Activated CD4-positive, CD25-positive, alpha-beta regulatory T cell treated with anti-CD3 and anti-CD28 coated beads, Interleukin-2, amount 50 U/mL, for 72 hours (primary cell): ENCODE results near the gene FBXL4.

Experiments used
- DNase-seq: peaks from one replicate; pipeline ENCODE4 v3.0.0; 2021

The FBXL4 gene

DNA sequence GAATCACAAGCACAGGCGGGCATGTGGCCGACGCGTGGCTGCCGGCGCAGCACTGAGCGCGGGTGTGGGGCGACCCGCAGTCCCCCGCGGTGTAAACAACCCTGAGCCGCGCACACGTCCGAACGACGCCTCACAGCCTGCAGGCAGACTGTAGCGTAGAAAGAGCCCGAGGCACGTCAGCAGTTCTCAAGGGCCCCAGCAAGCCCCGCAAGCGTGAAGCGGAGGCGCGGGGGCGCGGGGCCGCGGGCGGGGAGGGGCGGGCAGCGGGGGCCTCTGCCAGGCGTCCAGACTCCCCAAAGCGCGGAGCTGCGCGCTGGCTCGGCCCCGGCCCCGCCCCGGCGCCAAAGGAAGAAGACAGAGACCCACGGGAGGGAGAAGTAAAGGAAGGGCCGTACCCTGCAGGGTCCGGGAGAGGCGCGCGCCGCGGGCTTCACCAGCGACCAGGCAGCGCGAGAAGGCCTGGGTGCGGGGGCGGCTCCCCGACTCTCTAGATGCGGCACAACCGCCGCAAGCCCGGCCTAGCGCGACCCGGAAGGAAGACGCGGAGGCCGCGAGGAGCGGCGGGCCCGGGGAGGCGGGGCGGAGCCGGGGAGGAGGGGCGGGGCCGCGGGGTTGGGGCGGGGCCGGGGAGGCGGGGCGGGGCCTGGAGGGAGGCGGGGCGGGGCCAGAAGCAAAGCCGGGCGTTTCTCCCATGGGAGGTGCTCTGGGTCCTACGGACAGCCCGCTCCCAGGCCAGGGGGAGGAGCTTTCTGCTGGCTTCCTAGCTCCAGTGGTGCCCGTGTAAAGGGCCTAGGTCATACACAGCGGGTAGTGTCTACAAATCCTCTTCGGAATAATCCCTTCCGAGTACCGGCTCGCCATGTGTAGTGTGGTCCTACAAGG, at the start of gene FBXL4:
FBXL4 (minus strand) TSS at position 536 of the 882 bp plus-strand sequence. CDS start 20,958 bp downstream, outside the sequence.
- DNase-seq: peak; percentile 85

DNA sequence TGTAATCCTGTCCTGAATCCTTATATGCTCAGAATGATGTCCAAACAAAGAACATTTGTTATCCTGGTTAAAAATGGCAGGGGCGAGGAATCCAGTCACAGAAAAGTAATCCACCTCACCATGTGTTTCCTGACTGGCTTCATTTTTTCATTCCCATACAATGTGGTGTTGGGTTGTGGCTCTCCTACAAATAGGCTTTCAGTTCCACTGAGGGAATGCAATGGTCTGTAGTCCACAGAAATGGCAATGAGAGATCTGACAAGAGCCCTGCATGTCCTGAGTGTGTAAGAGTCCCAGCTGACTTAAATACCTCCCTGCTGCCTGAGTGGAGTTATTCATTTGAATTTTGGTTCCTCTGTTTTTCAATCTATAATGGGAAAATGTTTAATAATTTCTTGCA, 47.4 kb upstream of the FBXL4 start:
- no peak for DNase-seq

DNA sequence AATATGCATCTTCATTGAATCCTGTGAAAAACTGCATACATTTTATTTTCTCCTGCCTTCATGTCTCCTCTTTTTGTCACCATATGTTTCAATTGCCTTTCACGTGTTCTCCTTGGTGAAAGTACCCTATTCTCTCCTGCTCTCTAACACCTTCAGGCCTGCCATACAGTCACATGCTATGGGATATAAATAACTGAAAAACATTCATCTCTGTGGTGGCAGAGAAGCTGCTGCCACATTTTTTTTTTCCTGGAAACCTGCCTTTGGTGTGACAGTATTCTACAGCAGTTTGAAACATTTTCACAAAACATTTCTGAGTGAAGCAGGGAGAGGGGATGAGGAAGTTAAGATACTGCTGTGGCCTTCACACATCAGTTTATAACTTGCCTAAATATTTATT, 44.8 kb upstream of the FBXL4 start:
- DNase-seq: no peak

DNA sequence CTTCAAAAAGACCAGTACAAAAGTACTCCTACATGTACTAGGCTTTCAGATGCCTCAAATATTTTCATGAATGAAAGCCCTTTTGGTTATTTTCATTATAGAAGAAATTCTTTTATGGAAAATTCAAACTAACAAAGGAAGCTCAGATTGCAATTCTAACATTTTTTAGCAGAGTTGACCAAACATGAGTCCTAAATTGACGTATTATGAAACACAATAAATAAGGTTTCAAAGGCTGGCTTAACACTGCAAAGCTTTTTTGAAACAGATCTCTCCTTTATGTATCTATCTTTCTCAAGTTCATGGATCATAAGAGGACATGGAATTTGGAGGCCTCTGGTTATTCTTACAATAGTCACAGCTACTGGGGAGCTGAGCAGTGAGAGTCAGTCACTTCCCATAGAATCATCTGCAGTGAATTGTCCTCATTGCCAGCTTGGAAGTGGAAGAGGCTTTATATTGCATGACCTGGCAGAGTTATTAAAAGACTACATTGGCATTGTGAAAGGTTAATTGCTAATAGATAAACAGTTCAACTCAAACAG, 38.4 kb upstream of the FBXL4 start:
- DNase-seq: no peak

GRCh38 chr6:98985391-98985790, 37.6 kb upstream of the FBXL4 start:
- DNase-seq: no peak

DNA sequence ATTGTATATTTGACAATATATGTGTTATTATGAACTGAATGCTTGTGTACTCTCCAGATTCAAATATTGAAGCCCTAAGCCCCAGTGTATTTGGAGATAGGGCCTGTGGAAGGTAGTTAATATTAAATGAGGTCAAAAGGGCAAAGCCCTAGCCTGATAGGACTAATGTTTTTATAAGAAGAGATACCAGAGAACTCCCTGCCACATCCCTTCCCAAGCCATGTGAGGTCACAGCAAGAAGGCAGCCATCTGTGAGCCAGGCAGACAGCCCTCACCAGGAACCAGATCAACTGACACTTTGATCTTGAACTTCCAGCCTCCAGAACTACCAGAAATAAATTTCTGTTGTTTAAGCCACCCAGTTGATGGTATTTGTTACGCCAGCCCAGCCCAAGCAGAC, 36.4 kb upstream of the FBXL4 start:
- DNase-seq: no peak

- DNase-seq: no peak
Observed at GRCh38 chr6:98981473-98981872, 33.7 kb upstream of the FBXL4 start.

- no peak for DNase-seq
Observed at GRCh38 chr6:98980819-98981218, 33.1 kb upstream of the FBXL4 start.

DNA sequence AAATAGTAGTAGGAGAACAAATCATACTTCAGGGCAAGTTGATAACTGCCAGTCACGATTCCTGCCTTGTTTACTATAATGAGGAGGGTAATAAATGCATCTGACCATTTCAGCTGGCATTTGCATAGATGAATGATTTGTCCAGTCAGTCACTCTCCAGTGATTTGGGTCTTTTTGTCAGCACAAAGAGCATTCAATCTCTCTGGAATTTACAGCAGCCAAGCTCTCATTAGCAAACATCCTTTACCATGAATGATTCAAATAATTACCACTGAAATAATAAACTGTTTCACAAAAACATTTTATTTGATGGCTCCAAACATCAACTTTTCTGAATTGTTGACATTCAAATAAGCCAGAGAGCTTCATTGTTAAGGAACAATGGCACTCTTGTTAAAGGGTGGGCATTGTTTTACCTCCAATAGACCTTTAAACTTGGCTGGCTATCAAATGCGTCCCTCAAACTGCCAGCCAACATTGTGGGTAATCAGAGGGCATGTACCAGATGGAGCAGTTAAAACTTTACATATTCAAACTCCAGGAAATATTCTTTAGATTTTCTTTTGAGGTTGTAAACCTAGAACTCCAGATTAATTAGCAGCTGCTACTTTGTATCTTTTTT, 30.0 kb upstream of the FBXL4 start:
- DNase-seq: no peak

GRCh38 chr6:98976674-98977385, 29.1 kb upstream of the FBXL4 start:
- DNase-seq: no peak

DNA sequence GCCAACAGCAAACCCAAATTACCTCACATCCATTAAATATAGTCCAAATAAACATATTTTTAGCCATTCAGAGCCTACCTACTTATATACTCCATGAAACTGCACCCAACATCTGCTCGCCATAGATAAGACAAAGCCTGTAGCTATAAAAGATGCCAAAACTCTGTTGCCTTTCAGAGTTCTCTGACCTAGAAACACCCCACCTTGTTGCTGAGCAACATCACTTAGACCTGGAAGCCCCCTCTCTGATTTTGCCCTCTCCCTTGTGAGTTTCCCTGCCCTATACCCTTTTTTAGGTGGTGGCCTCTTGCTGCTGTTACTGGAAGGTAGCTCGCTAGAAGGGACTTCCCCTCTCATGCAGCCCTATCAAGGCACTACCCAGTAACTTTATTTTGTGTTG, 27.7 kb upstream of the FBXL4 start:
- DNase-seq: no peak

- no peak for DNase-seq
Observed at GRCh38 chr6:98974309-98974708, 26.6 kb upstream of the FBXL4 start.

DNA sequence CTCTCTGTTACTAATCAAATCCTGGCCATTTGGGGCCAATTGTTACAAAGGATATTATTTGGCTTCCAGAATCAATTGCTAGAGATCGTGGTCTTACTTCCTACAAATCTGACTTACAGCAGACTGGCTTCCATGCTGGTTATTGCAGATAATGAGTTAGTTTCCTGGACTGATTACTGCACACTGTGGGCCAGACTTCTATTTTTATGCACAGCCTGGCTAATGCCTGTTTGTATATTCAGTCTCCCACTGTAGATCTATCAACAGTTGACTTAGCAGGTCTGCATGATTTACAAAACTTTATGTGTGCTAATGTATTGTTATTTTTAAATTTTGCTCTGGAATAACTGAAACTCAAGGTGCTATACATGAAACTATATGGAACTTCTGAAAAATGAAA, 25.8 kb upstream of the FBXL4 start:
- DNase-seq: no peak

- no peak for DNase-seq
Observed at GRCh38 chr6:98971303-98971702, 23.6 kb upstream of the FBXL4 start.

- DNase-seq: no peak
Observed at GRCh38 chr6:98970469-98970868, 22.7 kb upstream of the FBXL4 start.

GRCh38 chr6:98967616-98968015, 19.9 kb upstream of the FBXL4 start:
- DNase-seq: no peak

- DNase-seq: no peak
Observed at GRCh38 chr6:98959631-98960030, 11.9 kb upstream of the FBXL4 start.

DNA sequence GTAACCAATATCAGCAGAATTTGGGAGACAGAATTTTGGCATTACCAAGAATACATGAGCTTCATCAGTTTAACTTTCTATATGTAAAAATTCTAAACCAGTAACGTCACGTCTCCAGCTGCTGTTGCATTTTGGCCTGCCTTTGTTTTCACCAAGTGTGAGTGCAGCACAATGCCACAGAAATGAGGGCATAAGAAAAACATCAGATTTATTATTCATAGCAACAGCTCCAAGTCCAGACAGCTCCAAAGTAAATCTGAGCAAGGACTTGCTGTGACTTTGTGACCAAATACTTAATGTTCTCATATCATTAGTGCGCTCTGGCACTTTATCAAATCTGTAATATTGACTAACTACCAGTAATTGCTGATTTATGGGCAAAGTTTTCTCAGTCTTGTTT, 11.0 kb upstream of the FBXL4 start:
- no peak for DNase-seq

DNA sequence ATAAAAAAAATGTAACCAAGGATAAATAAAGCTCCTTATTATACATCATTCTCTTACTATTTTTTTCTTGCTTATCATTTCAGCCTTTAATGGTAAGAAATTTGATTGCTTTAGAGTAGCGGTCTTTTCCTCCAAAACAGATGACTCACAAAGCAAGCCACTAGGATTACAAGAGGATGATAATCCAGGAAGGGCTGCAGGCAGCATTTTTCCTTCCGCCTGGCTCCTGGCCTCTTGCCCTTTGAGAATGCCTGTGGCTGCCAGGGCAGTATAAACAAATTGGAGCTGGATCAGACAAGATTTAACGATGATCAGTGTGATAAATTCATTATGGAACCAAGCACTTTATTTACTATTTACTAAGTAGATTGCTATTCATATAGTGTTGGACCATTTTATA, 9.7 kb upstream of the FBXL4 start:
- no peak for DNase-seq

DNA sequence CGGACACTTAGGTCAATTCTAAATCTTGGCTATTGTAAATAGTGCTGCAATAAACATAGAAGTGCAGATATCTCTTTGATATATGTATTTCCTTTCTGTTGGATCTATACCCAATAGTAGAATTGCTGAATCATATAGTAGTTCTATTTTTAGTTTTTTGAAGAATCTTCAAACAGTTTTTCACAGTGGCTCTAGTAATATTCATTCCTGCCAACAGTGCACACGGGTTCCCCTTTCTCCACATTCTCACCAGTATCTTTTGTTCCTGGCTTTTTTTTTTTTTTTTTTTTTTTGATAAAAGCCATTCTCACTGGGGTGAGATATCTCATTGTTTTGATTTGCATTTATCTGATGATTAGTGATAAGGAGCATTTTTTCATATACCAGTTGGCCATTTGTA, 1.8 kb upstream of the FBXL4 start:
- DNase-seq: no peak

DNA sequence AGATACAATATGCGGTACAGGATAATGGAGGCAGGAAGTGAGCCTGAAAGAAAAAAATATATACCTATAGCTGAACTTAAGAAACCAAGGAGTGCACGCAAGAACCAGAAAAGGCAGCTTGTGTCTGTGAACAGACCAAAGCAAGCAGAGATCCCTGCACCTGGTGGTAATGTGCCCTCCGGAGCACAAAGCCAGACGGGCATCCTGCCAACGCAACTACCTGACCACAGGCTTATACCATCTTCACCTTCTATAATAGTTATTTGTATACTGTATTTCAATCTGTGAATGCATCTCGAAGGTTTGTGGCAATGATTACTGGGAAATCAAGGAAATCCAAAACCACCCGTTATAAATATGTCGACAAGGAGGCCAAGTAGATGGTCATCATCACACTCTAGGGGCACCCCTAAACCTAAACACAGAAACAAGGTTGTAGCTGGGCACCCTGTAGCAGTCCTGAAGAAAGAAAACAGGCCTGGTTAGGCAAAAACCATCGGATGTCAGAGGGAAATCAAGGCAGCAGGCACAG, 801 bp downstream of the FBXL4 start:
- DNase-seq: peak; percentile 47

GRCh38 chr6:98946266-98946878, 1.4 kb downstream of the FBXL4 start:
- no peak for DNase-seq
